Measurements from ENCODE around the gene ENTREP3. TPM values are rescaled to one million over a fixed set of nuclear protein-coding genes. Genes with fewer than 3 reads are reported as not detected.
"Not testable (repeated sequence)": the region's sequence is repeated elsewhere in the genome, so short reads cannot be mapped to it uniquely, and the experiment has no call there.

ENTREP3 gene
- polyA plus RNA-seq, 1 donor (not counting 4 experiments of a cell fraction or from before 2014, with no cell fraction given): 8.8 TPM

DNA sequence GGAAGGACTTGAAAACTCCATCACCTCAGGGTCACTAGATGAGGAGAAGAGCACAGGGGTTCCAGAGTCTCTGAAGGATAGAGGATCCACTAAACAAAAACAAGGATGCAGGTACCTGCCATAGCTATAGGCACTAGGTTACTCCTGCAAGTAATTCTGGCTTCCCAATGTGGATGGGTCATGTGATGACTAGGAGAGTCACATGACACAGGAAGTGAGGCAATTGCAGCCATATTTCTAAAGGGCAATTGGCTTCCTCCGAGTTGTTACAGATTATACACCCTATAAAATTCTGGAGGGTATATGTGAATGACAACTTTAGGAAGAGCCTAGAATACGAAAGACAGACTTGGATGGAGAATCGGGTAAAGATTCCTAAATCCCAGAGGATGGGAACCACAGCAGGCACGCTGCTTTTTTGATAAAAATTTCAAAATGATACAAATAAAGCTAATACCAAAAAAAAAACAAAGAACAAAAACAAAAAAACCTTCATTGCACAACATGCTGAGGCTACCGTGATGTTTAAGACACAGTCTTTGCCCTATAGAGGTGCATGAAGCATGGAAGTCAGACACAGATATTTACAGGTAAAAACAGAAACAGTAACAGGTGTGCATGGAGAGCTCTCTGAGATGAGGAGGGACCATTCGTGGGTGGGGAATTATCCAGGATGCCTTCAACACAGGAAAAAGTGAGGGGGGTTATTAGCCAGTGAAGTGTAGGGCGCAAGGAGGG is 36.3 kb downstream of the ENTREP3 start:
- dilution Hi-C loops (cut with MboI; ENCODE audit: extremely low pct_ligation_motif_present, low sequenced_read_pairs): no loop called here
- no peak overlapping the region for H3K27ac ChIP-seq (ENCODE audit: control insufficient read depth, insufficient read depth, low read length)
- no peak overlapping the region for H3K4me3 ChIP-seq (ENCODE audit: control insufficient read depth in 2 of 3, extremely low read depth in 1 of 3, insufficient read depth in 2 of 3, low read depth in 1 of 3, low read length in 3 of 3)
- DNase-seq (ENCODE audit: low read depth, low spot score) (no peak), FAIRE-seq (peak; percentile 71)
- H3K79me2 ChIP-seq (ENCODE audit: control insufficient read depth, insufficient read depth, low read length): no peaks in the 10 kb centered on the region
- H3K36me3 ChIP-seq (ENCODE audit: control insufficient read depth in 2 of 2, extremely low read depth in 1 of 2, insufficient read depth in 2 of 2, low read length in 2 of 2): peaks cover 0 to 2% of the 10 kb centered on the region in 2 experiments
- H2AFZ ChIP-seq (ENCODE audit: control insufficient read depth, low read length): peak overlapping the region; percentile 58
- no peaks in the 10 kb centered on the region for H3K9me3 ChIP-seq (ENCODE audit: control insufficient read depth, low read depth, low read length)
- no peaks in the 10 kb centered on the region for H4K20me1 ChIP-seq (ENCODE audit: control insufficient read depth, extremely low read depth, insufficient read depth, low read length)
- peaks cover 10% of the 10 kb centered on the region for H3K4me1 ChIP-seq (ENCODE audit: control insufficient read depth, extremely low read depth, insufficient read depth, low read length)
- no peaks in the 10 kb centered on the region for H3K27me3 ChIP-seq (ENCODE audit: control insufficient read depth, extremely low read depth, insufficient read depth, low read length)
- no peaks in the 10 kb centered on the region for H3K9me1 ChIP-seq (ENCODE audit: control insufficient read depth, extremely low read depth, insufficient read depth, low read length)
- no peak for TF ChIP-seq EZH2 (IDR thresholded peaks at IDR 0.05; ENCODE audit: low read length)
- TF ChIP-seq, protein P1, sequence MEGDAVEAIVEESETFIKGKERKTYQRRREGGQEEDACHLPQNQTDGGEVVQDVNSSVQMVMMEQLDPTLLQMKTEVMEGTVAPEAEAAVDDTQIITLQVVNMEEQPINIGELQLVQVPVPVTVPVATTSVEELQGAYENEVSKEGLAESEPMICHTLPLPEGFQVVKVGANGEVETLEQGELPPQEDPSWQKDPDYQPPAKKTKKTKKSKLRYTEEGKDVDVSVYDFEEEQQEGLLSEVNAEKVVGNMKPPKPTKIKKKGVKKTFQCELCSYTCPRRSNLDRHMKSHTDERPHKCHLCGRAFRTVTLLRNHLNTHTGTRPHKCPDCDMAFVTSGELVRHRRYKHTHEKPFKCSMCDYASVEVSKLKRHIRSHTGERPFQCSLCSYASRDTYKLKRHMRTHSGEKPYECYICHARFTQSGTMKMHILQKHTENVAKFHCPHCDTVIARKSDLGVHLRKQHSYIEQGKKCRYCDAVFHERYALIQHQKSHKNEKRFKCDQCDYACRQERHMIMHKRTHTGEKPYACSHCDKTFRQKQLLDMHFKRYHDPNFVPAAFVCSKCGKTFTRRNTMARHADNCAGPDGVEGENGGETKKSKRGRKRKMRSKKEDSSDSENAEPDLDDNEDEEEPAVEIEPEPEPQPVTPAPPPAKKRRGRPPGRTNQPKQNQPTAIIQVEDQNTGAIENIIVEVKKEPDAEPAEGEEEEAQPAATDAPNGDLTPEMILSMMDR (optimal IDR thresholded peaks at IDR 0.05 in 1 of 3, IDR thresholded peaks at IDR 0.05 in 1 of 3, conservative IDR thresholded peaks at IDR 0.05 in 1 of 3; ENCODE audit: extremely low read depth in 1 of 3, insufficient read depth in 2 of 3, low read length in 3 of 3): no peak
- H3K4me2 ChIP-seq (ENCODE audit: control insufficient read depth, extremely low read depth, insufficient read depth, low read depth, low read length): peak overlapping the region; percentile 54
- no peak overlapping the region for H3K9ac ChIP-seq (ENCODE audit: control insufficient read depth, extremely low read depth, insufficient read depth, low read length)

DNA sequence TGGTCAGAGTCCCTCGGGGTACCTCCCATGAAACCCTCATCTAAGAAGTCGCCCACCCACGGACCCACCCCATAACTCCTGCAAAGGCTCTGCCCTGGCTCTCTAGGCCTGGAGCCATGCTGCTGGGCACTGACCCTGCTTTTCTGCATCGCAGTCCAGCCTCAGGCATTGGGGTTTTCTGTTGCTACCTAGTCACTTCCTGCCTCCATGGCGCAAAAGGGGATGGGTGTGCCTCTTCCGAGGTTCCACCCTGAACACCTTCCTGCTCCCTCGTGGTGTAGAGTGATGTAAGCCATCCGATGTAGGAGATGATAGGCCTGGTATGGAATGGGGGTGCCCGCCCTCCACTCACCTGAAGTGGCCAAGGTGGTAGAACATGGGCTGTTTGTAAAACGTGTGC is 40.6 kb downstream of the ENTREP3 start:
- H2AFZ ChIP-seq (ENCODE audit: control insufficient read depth, low read length); FAIRE-seq; dilution Hi-C loops (cut with MboI; ENCODE audit: extremely low pct_ligation_motif_present, low sequenced_read_pairs): not testable (repeated sequence)

DNA sequence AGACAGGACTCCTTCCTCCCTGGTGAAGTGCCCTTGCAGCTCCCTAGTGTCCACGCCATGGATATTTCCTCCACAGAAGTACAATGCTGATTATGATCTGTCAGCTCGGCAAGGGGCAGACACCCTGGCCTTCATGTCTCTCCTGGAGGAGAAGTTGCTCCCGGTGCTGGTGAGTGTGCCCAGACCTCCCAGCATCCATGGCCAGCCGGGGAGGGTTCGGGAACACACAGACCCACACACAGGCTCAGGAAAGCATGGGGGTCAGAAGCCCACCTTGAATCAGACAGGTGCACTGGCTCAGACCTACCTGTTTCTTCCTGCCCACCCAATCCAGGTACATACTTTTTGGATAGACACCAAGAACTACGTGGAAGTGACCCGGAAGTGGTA is 43.2 kb downstream of the ENTREP3 start:
- H3K27me3 ChIP-seq (ENCODE audit: control insufficient read depth, extremely low read depth, insufficient read depth, low read length); H2AFZ ChIP-seq (ENCODE audit: control insufficient read depth, low read length); H3K27ac ChIP-seq (ENCODE audit: control insufficient read depth, insufficient read depth, low read length); H3K4me3 ChIP-seq (ENCODE audit: control insufficient read depth in 2 of 3, extremely low read depth in 1 of 3, insufficient read depth in 2 of 3, low read depth in 1 of 3, low read length in 3 of 3); DNase-seq (ENCODE audit: low read depth, low spot score); H3K9me1 ChIP-seq (ENCODE audit: control insufficient read depth, extremely low read depth, insufficient read depth, low read length); H3K9me3 ChIP-seq (ENCODE audit: control insufficient read depth, low read depth, low read length); H3K9ac ChIP-seq (ENCODE audit: control insufficient read depth, extremely low read depth, insufficient read depth, low read length); H4K20me1 ChIP-seq (ENCODE audit: control insufficient read depth, extremely low read depth, insufficient read depth, low read length); dilution Hi-C loops (cut with MboI; ENCODE audit: extremely low pct_ligation_motif_present, low sequenced_read_pairs); H3K4me2 ChIP-seq (ENCODE audit: control insufficient read depth, extremely low read depth, insufficient read depth, low read depth, low read length); H3K36me3 ChIP-seq (ENCODE audit: control insufficient read depth in 2 of 2, extremely low read depth in 1 of 2, insufficient read depth in 2 of 2, low read length in 2 of 2); FAIRE-seq: not testable (repeated sequence)
- Histone ChIP-seq H3K4me1 (ENCODE audit: control insufficient read depth, extremely low read depth, insufficient read depth, low read length) (peaks cover 21% of the 10 kb centered on the region), H3K79me2 (ENCODE audit: control insufficient read depth, insufficient read depth, low read length) (peaks cover 12% of the 10 kb centered on the region)

More for the DNA sequence above, 40.6 kb downstream of the ENTREP3 start:
- not testable (repeated sequence) for H3K27me3 ChIP-seq (ENCODE audit: control insufficient read depth, extremely low read depth, insufficient read depth, low read length); H3K4me3 ChIP-seq (ENCODE audit: control insufficient read depth in 2 of 3, extremely low read depth in 1 of 3, insufficient read depth in 2 of 3, low read depth in 1 of 3, low read length in 3 of 3); H3K27ac ChIP-seq (ENCODE audit: control insufficient read depth, insufficient read depth, low read length); H4K20me1 ChIP-seq (ENCODE audit: control insufficient read depth, extremely low read depth, insufficient read depth, low read length); H3K9ac ChIP-seq (ENCODE audit: control insufficient read depth, extremely low read depth, insufficient read depth, low read length); H3K36me3 ChIP-seq (ENCODE audit: control insufficient read depth in 2 of 2, extremely low read depth in 1 of 2, insufficient read depth in 2 of 2, low read length in 2 of 2); H3K4me2 ChIP-seq (ENCODE audit: control insufficient read depth, extremely low read depth, insufficient read depth, low read depth, low read length); H3K9me3 ChIP-seq (ENCODE audit: control insufficient read depth, low read depth, low read length); H3K9me1 ChIP-seq (ENCODE audit: control insufficient read depth, extremely low read depth, insufficient read depth, low read length); DNase-seq (ENCODE audit: low read depth, low spot score); H3K79me2 ChIP-seq (ENCODE audit: control insufficient read depth, insufficient read depth, low read length)
- H3K4me1 ChIP-seq (ENCODE audit: control insufficient read depth, extremely low read depth, insufficient read depth, low read length): peaks cover 14% of the 10 kb centered on the region

DNA sequence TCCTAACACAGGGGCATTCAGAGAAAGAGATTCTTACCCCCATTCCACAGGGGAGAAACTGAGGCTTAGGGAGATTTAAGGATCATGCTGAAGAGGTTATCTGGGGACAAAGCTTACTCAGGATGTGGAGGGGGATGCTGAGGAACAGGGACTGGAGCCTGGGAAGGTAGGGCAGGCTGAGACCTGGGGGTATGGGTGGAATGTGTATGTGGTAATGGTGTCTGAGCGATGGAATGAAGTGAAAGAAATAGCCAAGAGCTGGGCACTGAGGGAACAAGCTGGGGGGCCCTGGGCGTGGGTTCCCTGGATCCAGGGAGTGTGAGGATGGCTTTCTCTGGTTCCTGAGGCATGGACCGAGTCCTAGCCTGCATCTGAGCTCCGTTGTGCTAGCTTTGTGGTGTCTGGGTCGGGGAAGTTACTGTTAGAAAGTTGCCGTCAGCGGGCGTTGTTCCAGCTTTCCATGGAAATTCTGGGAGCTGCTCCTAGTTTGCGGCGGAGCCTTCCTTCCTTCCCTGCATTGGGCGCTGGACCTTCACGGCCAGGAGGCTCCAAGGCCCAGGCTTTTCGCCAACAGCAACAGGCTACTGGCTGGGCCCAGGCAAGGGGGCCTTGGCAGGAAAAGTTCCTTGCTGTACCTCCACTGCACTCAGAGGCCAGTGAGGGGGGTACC is 43.8 kb downstream of the ENTREP3 start:
- not testable (repeated sequence) for FAIRE-seq

More for the DNA sequence above, 43.8 kb downstream of the ENTREP3 start:
- H4K20me1 ChIP-seq (ENCODE audit: control insufficient read depth, extremely low read depth, insufficient read depth, low read length); H3K9me3 ChIP-seq (ENCODE audit: control insufficient read depth, low read depth, low read length); H3K36me3 ChIP-seq (ENCODE audit: control insufficient read depth in 2 of 2, extremely low read depth in 1 of 2, insufficient read depth in 2 of 2, low read length in 2 of 2); dilution Hi-C loops (cut with MboI; ENCODE audit: extremely low pct_ligation_motif_present, low sequenced_read_pairs); H3K4me3 ChIP-seq (ENCODE audit: control insufficient read depth in 2 of 3, extremely low read depth in 1 of 3, insufficient read depth in 2 of 3, low read depth in 1 of 3, low read length in 3 of 3); H3K27ac ChIP-seq (ENCODE audit: control insufficient read depth, insufficient read depth, low read length); H3K27me3 ChIP-seq (ENCODE audit: control insufficient read depth, extremely low read depth, insufficient read depth, low read length); H3K4me2 ChIP-seq (ENCODE audit: control insufficient read depth, extremely low read depth, insufficient read depth, low read depth, low read length); H3K9ac ChIP-seq (ENCODE audit: control insufficient read depth, extremely low read depth, insufficient read depth, low read length); H2AFZ ChIP-seq (ENCODE audit: control insufficient read depth, low read length); H3K9me1 ChIP-seq (ENCODE audit: control insufficient read depth, extremely low read depth, insufficient read depth, low read length); DNase-seq (ENCODE audit: low read depth, low spot score): not testable (repeated sequence)
- peaks cover 22% of the 10 kb centered on the region for H3K4me1 ChIP-seq (ENCODE audit: control insufficient read depth, extremely low read depth, insufficient read depth, low read length)
- H3K79me2 ChIP-seq (ENCODE audit: control insufficient read depth, insufficient read depth, low read length): peaks cover 12% of the 10 kb centered on the region
